ENCODE measurements around the gene CDHR5. TPM values are rescaled to one million over a fixed set of nuclear protein-coding genes. Genes with fewer than 3 reads are reported as not detected.

Gene CDHR5
- polyA plus RNA-seq, 1 donor (not counting 4 experiments of a cell fraction or from before 2014, with no cell fraction given), result not detected

GRCh38 chr11:616320-617198 is 8.2 kb downstream of the CDHR5 start:
- no peak overlapping the region for H2AFZ ChIP-seq (ENCODE audit: control insufficient read depth, low read length)
- no peak overlapping the region for H3K9ac ChIP-seq (ENCODE audit: control insufficient read depth, extremely low read depth, insufficient read depth, low read length)
- H3K9me3 ChIP-seq (ENCODE audit: control insufficient read depth, low read depth, low read length), result no peaks in the 10 kb centered on the region
- no peak overlapping the region for H3K4me3 ChIP-seq (ENCODE audit: control insufficient read depth in 2 of 3, extremely low read depth in 1 of 3, insufficient read depth in 2 of 3, low read depth in 1 of 3, low read length in 3 of 3)
- H3K4me2 ChIP-seq (ENCODE audit: control insufficient read depth, extremely low read depth, insufficient read depth, low read depth, low read length), result peak overlapping the region; percentile 90
- no peaks in the 10 kb centered on the region for H3K27me3 ChIP-seq (ENCODE audit: control insufficient read depth, extremely low read depth, insufficient read depth, low read length)
- peaks cover 2% of the 10 kb centered on the region for H3K79me2 ChIP-seq (ENCODE audit: control insufficient read depth, insufficient read depth, low read length)
- no peaks in the 10 kb centered on the region for H3K9me1 ChIP-seq (ENCODE audit: control insufficient read depth, extremely low read depth, insufficient read depth, low read length)
- H4K20me1 ChIP-seq (ENCODE audit: control insufficient read depth, extremely low read depth, insufficient read depth, low read length), result peaks cover 15% of the 10 kb centered on the region
- dilution Hi-C loops (cut with MboI; ENCODE audit: extremely low pct_ligation_motif_present, low sequenced_read_pairs), result no loop called here
- peaks cover 25% of the 10 kb centered on the region for H3K4me1 ChIP-seq (ENCODE audit: control insufficient read depth, extremely low read depth, insufficient read depth, low read length)
- H3K36me3 ChIP-seq (ENCODE audit: control insufficient read depth in 2 of 2, extremely low read depth in 1 of 2, insufficient read depth in 2 of 2, low read length in 2 of 2), result peaks cover 7 to 15% of the 10 kb centered on the region in 2 experiments
- H3K27ac ChIP-seq (ENCODE audit: control insufficient read depth, insufficient read depth, low read length), result no peak overlapping the region
- FAIRE-seq (no peak), DNase-seq (ENCODE audit: low read depth, low spot score) (no peak)
- TF ChIP-seq CTCF (optimal IDR thresholded peaks at IDR 0.05 in 1 of 3, IDR thresholded peaks at IDR 0.05 in 1 of 3, conservative IDR thresholded peaks at IDR 0.05 in 1 of 3; ENCODE audit: extremely low read depth in 1 of 3, insufficient read depth in 2 of 3, low read length in 3 of 3), result no peak

GRCh38 chr11:615504-616319 is 9.0 kb downstream of the CDHR5 start, which contains the start of gene IRF7:
TSS of gene IRF7 (minus strand) at chr11:615950. CDS start at chr11:615364, 586 bp downstream.
- Histone ChIP-seq H3K36me3 (ENCODE audit: control insufficient read depth in 2 of 2, extremely low read depth in 1 of 2, insufficient read depth in 2 of 2, low read length in 2 of 2) (peaks cover 14 to 23% of the 10 kb centered on the region in 2 experiments), H3K4me1 (ENCODE audit: control insufficient read depth, extremely low read depth, insufficient read depth, low read length) (peaks cover 25% of the 10 kb centered on the region), H3K4me2 (ENCODE audit: control insufficient read depth, extremely low read depth, insufficient read depth, low read depth, low read length) (peak within 1 kb of the TSS; percentile 90), H3K9me3 (ENCODE audit: control insufficient read depth, low read depth, low read length) (no peaks in the 10 kb centered on the region), H3K9me1 (ENCODE audit: control insufficient read depth, extremely low read depth, insufficient read depth, low read length) (no peaks in the 10 kb centered on the region), H3K79me2 (ENCODE audit: control insufficient read depth, insufficient read depth, low read length) (peaks cover 2% of the 10 kb centered on the region), H3K4me3 (ENCODE audit: control insufficient read depth in 2 of 3, extremely low read depth in 1 of 3, insufficient read depth in 2 of 3, low read depth in 1 of 3, low read length in 3 of 3) (peak within 1 kb of the TSS; percentile 58 to 81 (median 76)), H3K27me3 (ENCODE audit: control insufficient read depth, extremely low read depth, insufficient read depth, low read length) (no peaks in the 10 kb centered on the region), H3K27ac (ENCODE audit: control insufficient read depth, insufficient read depth, low read length) (peak within 1 kb of the TSS; percentile 80), H2AFZ (ENCODE audit: control insufficient read depth, low read length) (no peak within 1 kb of the TSS), H3K9ac (ENCODE audit: control insufficient read depth, extremely low read depth, insufficient read depth, low read length) (peak within 1 kb of the TSS; percentile 83), H4K20me1 (ENCODE audit: control insufficient read depth, extremely low read depth, insufficient read depth, low read length) (peaks cover 15% of the 10 kb centered on the region)
- dilution Hi-C loops (cut with MboI; ENCODE audit: extremely low pct_ligation_motif_present, low sequenced_read_pairs), result no loop called here
- TF ChIP-seq EZH2 (IDR thresholded peaks at IDR 0.05; ENCODE audit: low read length), result no peak
- TF ChIP-seq CTCF (optimal IDR thresholded peaks at IDR 0.05 in 1 of 3, IDR thresholded peaks at IDR 0.05 in 1 of 3, conservative IDR thresholded peaks at IDR 0.05 in 1 of 3; ENCODE audit: extremely low read depth in 1 of 3, insufficient read depth in 2 of 3, low read length in 3 of 3), result no peak
- FAIRE-seq (no peak), DNase-seq (ENCODE audit: low read depth, low spot score) (no peak)

All from keratinocyte (primary cell).